Suppressor macrophage treated with lipopolysaccharide for 1 hour (primary cell): ENCODE data around the gene GRID1.

Source experiments
- DNase-seq, 3 donors: peaks; one replicate each; pipeline ENCODE4 v3.0.0-alpha.2; 2020 to 2022

The GRID1 gene

GRCh38 chr10:86264481-86265231, 101.9 kb downstream of the GRID1 start:
- DNase-seq, result no peak

GRCh38 chr10:86263907-86264306, 102.7 kb downstream of the GRID1 start:
- no peak for DNase-seq

- no peak for DNase-seq
These were observed 103.4 kb downstream of the GRID1 start for GRCh38 chr10:86263209-86263608.

DNA sequence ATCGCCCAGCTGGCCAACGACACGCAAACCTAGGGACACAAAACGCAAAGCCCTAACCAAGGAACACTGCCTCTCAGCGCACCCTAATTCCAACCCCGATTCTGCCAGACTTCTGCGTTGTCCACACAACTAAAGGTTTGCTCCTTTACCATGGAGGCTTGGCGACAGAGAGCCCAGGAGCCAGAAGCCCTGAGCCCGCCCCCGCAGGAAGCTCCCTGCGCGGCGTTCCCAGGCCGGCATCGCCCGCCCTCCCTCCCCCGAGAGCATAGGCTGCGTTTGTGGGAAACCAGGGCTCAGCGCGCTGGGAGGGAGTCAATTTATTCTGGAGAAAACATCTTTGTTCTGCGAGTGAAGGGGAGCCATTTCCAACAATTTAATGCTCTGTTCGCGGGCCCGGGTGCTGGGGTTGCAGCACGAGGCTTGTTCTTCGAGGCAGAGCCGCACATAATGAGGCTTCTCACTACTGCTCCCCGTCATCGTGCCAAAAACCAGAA, 103.9 kb downstream of the GRID1 start:
- DNase-seq, result peak in 2 of 3 donors; percentile 11 to 22

DNA sequence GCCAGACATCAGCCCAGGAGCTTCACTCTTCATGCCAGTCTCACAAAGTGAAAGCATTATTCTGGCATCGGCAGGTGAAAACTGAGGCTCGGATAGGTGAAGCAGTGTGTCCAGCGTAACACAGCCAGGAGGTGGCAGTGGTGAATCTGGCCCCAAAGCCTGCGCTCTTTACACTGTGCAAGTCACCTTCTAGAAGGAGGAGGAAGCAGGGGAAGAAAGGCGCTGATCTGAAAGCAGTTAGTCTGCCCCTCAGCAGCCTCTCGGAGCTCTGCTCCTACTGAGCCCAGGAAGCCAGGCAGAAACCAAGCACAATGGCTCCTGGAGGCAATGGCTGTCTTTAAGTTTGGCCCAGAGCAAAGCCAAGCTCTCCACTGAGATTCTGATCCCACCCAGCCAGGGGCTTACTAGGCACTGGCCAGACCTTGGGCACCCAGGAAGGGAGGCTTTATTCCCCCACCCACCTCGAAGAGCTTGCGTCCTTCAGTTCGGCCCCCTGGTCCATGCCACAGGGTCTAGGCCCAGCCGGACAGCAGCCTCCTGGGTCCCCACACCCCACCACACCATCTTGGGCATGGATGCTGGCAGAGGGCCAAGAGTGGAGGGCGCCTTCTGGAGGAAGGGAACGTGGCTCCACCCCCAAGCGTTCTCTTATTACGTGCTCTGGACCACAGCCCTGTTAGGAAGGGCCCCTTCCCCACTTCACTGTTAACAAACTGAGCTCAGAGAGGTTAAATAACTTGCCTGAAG, 104.5 kb downstream of the GRID1 start:
- peak; percentile 32 to 35 (median 33) for DNase-seq

DNA sequence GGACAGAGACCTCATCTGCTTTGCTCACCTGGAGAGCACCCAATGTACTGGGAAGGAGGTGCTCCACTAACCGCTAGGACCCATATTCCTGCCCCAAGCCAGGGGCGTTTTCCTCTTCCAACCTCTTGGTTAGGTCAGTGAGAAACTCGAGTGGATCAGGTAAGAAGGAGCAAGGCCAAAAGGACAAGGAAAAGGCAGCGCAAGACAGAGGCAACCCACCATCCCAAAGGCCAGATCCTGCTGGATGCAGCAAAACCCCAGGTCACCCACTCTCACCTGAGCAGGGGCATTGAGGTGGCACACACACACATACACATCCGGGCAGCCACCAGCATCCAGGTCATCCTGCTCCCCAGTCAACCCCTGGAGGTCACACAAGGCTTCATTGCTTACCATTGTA, 105.1 kb downstream of the GRID1 start:
- DNase-seq, result no peak

DNA sequence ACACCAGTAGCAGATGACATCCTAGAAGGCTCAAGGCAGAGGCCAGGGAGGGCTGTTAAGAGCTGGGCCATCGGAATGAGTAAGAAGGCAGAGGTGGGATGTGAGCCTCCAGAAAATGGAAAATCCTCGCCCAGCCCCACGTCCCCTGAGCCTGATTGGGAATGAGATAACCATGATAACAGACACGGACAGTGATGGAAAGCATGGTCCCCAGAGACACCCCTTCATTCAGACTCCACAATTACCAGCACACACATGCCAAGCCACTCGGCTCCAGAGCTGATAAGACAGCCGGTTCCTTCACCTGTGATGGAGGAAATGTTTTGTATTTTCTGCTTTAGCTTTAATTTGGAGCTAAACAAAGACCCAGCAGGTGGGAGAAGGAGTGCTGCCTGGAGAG, 106.0 kb downstream of the GRID1 start:
- no peak for DNase-seq

- DNase-seq, result no peak
These were observed 106.6 kb downstream of the GRID1 start for GRCh38 chr10:86259901-86260562.

DNA sequence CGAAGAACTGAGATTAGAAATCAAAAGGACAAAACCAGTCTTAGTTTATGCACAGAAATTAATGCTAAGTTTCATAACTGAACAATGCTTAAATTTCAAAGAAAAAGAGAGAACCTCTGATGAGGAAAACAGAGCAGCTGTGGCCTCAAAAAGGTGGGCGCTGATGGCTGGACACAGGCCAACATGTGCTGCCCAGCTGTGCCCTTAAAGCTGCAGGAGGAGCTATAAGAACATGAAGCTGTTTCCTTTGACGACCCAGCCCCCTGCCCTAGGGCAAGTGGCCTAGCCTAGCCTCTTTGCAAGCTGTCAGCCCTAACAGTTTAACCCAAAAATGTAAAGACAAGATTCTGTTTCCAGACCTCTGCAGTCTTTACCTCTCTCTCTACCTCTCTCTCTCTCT, 107.7 kb downstream of the GRID1 start:
- DNase-seq, result no peak

DNA sequence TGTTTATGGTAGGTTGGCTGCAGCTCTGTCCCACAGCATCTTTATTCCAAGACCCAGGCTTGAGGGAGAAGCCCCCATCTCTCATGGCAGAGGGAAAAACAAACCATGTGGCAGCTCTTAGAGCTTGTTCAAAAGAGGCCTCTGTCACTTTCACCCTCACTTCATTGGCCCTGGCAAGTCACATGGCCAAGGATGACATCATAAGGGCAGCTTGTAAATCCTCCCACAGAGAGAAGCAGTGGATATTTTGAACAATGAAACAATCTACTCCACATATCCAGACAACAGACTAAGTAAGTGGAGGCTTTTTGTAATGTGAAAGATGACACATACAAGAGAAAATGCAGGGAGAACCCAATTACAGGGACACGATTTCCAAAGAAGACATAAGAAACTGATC, 108.1 kb downstream of the GRID1 start:
- peak; percentile 47 to 62 (median 53) for DNase-seq

GRCh38 chr10:86257683-86258082, 108.9 kb downstream of the GRID1 start:
- no peak for DNase-seq

DNA sequence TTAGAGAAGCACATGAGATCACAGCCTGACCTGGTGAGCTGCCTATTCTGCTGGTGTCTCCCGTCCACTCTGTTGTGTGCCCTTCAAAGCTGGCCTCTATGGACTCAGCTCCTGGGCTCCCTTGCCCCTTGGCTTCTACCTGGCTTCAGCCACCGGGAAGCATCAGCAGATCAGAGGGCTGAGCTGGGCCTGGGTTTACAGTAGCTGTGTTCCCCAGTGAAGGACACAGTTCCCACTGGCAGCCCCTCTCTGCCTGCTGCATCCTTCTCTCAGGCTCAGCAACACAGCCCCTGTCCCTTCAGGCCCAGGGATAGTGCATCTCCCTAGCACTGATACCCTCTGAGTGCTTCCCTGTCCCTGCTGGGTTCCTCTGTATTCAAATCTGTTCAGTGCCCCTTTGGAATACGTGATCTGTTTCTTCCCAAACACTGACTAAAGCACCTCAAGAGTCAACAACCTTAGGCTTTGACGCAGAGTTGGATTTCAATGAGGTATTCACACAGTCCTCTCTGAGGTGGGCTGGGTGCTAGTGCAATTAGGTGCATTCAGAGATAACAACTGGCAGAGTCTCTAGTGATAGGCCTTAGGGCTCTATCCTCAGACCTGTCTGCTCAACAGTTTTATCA, 109.8 kb downstream of the GRID1 start:
- no peak for DNase-seq

- no peak for DNase-seq
These were observed 111.0 kb downstream of the GRID1 start for GRCh38 chr10:86255405-86256251.

DNA sequence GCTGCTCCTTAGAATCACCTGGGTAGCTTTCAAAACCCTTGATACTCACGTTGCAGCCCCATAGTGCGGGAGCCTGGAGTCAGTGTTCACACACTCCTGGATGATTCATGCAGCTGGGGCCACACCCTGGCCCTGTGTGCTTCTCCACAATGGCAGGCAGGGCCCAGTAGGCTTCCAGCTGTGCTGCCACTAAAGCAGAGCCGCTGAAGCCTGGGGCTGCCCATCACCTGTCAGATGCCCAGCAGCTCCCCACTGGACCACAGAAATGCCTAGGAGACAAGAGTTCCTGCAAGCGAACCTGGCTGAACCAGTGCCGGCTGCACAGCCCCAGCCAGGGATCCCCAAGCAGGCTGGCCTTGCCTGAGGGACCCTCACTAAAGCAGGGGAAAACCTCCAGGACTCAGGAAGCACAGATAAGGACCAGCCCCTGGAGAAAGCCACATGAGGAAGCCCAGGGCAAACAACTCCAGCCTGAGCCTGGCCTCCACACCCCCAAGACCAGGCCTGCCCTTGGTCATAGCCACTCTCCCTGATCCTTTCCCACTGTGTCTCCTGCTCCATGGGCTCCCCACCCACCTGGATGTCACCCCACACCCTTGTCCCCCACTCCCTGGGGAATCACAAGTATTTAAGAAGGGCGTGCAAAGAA, 111.9 kb downstream of the GRID1 start:
- no peak for DNase-seq

DNA sequence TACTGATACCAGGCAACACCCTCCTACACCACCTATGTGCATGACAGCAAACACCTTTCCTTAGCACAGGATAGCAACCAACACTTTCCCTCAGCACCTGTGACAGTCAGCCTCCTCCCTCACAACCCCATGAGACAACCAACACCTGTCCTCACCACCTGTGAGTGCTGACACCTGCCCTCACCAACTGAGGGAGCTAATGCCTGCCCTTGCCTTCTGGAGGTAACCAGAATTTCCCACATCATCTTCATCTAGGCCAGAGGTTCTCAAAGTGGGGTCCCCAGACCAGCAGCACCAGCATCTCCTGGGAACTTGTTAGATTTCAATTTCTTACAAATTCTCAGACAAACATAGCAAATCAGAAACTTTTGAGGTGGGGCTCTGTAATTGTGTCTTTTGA, 112.5 kb downstream of the GRID1 start:
- DNase-seq, result no peak

DNA sequence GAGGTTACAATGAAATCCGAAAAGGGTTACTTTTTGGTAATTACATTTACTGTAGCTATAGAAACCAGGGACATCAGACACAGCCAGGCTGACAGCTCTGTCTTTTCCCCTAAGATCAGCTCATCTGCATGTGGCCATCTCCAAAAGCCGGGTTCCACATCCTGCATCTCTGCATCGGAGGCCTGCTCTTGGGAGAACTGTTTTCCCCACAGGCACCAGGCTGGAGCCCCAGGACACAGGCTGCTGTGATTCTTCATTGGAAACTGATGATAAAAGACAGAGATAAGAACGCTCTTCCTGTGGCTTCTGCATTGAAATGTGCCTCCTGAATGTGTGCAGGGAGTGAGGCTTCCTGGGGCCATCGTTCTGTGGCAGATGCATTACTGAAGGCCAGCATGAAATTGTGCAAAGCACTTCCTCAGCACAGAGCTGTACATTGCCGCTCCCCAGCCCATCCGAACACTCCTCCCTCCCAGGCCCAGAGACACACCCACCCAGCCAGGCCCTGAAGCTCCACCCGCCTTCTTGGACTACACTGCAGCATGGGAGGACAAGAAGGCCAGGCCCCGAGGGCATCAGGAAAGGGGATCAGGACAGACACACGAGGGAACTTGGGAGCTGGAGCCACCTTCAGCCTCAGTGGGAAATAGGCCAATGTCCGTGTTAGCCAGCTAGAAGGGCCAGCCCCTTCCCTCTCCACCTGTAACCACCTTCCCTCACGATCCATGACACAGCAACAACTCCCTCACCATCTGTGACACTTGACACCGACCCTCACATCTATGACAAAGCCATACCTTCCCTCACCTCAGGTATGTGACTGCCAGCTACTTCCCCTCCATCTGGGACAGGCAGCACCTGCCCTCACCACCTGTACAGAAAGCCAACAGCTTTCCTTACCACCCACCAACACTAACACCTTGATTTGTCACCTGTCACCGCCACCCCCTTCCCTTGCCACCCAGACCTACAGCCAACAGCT, 113.2 kb downstream of the GRID1 start:
- DNase-seq, result no peak

DNA sequence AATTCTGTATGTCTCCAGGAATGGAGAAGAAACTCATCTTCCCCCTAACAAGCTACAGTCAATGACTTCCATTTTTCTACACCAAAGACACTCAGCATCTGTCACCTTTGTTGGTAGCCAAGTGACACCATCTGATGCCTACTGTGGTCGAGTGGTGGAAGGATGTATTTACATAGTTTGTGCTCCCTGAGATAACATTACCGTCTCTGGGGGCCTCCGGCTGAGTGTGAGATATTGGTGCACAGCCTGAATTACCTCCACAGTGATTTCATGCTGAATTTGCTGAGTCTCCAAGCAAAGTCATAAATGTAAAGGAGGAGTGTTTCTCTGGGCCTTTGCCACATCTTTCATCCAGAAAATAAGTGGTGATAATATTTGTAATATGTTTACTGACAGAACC, 114.0 kb downstream of the GRID1 start:
- no peak for DNase-seq

GRCh38 chr10:86252079-86252478, 114.5 kb downstream of the GRID1 start:
- no peak for DNase-seq

- no peak for DNase-seq
These were observed 115.2 kb downstream of the GRID1 start for GRCh38 chr10:86251426-86251825.

DNA sequence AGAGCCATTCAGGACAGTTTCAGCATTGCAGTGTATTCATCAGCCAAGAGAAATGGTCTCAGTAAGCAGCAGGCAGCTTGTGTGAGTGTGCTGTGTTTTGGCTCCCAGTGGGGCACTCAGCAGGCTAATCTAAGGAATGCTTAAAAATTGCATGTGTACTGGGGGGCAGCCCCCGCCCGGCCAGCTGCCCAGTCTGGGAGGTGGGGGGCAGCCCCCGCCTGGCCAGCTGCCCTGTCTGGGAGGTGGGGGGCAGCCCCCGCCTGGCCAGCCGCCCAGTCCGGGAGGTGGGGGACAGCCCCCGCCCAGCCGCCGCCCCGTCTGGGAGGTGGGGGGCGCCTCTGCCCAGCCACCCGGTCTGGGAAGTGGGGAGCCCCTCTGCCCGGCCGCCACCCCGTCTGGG, 116.2 kb downstream of the GRID1 start:
- no peak for DNase-seq
